ENCODE measurements around the gene PLCB3.

The PLCB3 gene

DNA sequence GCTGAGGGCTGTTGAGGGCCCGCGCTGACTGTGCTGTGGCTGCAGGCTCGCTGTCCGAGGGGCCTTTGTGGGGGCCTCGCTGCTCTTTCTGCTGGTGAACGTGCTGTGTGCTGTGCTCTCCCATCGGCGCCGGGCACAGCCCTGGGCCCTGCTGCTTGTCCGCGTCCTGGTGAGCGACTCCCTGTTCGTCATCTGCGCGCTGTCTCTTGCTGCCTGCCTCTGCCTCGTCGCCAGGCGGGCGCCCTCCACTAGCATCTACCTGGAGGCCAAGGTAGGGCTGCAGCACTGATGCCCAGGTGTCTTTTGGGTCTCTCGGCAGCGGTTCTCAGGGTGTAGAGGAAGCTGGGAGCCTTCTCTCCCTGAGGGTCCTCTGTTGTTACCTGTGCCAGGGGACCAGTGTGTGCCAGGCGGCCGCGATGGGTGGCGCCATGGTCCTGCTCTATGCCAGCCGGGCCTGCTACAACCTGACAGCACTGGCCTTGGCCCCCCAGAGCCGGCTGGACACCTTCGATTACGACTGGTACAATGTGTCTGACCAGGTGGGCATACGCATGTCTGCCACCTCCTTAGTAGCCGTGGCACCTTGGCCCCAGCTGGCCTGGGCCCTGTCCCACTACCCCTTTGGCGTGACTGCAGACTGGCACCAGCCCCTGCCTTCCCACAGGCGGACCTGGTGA, 36.5 kb downstream of the PLCB3 start:
- no peak for DNase-seq (ENCODE audit: low read depth)

DNA sequence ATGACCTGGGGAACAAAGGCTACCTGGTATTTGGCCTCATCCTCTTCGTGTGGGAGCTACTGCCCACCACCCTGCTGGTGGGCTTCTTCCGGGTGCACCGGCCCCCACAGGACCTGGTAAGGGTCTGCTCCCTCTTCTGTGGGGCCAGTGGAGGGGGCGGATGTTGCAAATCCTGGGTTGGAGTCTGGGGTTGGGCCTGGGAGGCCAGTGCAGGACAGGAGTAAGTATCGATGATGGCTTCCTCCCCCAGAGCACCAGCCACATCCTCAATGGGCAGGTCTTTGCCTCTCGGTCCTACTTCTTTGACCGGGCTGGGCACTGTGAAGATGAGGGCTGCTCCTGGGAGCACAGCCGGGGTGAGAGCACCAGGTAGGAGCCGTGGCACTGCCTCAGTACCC, 37.0 kb downstream of the PLCB3 start:
- DNase-seq (ENCODE audit: low read depth), result no peak

DNA sequence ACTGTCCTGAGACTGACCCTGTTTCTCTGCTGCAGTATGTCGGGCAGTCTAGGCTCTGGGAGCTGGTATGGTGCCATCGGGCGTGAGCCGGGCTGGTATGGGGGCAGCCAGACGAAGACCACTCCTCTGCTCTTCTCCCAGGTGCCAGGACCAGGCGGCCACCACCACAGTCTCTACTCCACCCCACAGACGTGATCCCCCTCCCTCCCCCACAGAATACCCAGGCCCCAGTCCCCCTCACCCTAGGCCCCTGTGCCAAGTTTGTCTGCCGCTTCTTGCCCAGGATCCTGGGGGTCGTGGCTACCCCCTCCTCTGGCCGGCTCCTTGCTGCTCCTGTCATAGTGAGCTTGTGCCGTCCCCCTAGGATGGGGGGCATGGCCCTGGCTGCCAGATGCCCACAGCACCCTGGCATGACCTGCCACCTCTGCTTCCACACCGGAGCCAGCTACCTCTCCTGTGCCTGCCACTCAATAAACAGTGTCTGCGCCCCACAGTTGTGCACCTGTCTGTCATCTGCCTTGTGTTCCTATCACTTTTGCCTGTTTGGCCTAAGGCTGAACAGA, 37.8 kb downstream of the PLCB3 start:
- DNase-seq (ENCODE audit: low read depth), result no peak

DNA sequence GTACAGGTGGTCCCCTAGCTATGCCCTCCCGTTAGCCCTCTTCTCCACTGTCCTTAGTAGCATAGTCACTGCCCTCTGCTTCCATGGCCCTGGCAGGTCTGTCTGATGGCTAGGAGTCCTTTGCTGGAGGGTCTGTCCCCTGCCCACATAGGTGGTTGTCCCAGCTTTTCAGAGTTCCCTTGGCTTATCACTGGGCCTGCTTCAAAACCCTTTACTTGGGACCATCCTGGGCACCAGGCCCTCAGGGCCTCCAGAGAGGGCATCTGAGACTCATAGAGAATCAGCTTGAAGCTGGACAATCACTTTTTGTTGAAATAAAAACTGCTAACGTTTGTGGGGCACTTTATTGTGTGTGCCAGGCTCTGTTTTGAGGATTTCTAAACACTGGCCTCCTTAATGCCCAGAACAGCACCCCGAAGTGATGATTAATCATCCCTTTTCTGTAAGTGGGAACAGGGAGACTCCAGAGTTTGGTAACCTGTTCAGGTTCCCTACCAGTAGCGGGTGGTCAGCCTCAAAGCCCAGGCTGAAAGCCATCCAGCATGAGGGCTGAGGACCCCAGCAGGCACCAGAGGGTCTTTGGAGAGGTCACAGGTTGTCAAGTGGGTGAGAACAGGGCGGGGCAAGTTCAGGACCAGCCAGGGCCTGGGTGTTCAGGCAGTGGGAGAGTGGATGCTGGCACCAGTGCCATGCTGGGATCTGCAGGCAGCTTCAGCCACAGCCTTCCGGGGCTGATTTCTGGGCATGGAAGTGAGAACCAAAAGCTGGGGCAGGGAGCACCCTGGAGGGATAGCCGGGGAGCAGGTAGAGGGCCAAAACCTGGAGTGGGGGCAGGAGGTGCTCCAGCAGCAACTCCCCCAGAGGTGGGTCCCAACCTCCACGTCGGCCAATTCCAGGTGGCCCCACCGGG, 39.3 kb downstream of the PLCB3 start:
- DNase-seq (ENCODE audit: low read depth), result no peak

DNA sequence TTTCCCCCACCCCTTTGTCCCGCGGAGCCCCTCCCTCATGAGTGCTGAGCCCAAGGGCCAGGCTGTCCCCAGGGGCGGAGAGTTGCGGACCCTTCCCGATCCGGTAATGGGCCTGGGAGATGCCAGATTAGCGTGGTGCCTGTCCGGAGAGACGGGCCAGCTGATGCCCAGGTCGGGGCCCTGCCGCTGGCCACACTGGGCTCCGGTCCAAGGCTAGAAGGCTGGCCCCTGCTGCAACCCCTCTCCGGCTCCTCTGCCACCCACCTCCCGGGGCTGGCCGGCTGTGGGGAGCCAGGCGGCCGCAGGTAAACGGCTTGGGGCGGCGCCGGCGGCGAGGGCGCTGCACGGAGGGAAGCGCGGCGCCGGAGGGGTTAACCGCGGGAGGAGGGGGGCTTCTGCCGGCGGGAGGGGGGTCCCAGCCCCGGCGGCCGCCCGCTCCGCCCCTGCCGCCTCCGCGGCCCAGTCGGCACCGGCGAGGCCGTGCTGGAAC, 40.0 kb downstream of the PLCB3 start, which contains the start of gene KCNK4:
Gene KCNK4, plus strand, starts transcription at position 41 of the 490 bp plus-strand sequence. CDS start 1,717 bp downstream, outside the sequence.
- no peak for DNase-seq (ENCODE audit: low read depth)

DNA sequence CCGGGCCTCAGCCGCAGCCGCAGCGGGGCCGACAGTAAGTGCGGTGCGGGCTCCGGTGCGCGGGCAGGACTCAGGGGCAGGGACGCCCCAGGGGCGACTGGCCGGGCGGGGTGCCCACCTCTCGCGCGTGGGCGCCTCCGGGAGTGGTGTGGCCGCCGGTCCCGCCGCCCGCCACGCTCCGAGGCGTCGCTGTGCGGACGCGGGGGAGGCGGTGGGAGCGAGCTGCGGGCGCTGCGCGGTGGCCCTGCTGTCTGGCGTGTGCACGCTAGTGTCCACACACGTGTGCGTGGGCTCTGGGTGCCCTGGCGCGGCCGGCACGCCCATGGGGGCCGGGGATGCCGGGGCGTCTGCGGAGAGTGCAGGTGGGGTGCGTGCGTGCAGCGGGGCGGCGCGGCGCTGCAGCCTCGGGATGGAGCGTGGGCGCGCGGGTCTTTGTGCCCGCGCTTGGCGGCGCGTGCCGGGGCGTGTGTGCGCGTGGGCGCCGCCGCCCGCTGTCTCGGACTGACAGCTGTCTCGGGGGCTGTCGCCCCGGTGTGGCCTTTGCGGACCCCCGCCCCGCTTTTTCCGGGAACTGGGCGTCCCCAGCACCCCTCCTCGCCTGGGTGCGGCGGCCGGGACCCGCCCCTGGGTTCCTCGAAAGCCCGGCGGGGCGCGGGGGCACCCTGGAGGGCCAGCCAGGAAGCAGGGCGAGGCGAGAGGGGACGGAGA, 40.6 kb downstream of the PLCB3 start:
- no peak for DNase-seq (ENCODE audit: low read depth)

DNA sequence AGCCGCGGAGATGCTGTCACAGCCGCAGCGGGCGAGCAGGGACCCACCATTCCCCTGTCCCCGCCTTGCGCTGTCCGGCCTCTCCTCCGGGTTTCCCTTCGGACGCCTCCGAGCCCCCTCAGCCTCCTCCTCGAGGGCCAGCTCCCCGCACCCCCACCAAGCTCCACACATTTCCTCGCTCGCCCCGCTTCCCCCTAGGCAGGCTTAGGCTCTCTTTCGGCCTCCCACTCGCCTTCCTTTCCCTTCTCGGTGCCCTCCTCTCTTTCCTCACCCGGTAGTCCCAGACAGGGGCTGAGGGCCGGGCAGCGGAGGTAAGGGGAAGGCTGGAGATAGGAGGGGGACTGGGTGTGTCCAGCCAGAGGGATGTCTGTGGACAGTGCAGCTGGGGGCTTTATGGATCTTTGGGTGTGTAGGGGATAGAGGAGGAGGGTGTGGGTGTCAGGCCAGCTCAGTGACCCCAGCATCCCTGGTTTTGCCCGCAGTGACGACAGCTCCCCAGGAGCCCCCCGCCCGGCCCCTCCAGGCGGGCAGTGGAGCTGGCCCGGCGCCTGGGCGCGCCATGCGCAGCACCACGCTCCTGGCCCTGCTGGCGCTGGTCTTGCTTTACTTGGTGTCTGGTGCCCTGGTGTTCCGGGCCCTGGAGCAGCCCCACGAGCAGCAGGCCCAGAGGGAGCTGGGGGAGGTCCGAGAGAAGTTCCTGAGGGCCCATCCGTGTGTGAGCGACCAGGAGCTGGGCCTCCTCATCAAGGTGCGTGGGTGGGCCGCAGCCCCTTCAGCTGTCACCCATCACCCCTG, 41.3 kb downstream of the PLCB3 start:
- DNase-seq (ENCODE audit: low read depth), result no peak

DNA sequence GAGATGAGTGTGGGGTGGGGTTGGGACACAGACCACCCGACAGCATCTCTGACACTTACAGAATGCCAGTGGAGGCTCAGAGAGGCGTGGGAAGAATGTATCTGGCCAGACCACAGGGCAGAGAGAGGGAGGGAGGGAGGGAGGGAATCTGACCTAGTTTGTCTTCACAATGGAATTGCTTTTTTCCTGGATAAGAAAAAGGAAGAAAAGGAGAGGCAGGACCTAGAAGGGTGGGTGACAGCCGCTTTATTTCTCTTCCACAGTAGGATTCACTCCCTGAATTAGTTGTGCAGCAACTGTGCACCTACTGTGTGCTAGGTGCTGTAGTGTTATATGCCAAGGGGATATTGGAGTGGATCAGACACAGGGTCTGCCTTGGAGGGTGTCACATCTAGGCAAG, 43.4 kb downstream of the PLCB3 start:
- no peak for DNase-seq (ENCODE audit: low read depth)

DNA sequence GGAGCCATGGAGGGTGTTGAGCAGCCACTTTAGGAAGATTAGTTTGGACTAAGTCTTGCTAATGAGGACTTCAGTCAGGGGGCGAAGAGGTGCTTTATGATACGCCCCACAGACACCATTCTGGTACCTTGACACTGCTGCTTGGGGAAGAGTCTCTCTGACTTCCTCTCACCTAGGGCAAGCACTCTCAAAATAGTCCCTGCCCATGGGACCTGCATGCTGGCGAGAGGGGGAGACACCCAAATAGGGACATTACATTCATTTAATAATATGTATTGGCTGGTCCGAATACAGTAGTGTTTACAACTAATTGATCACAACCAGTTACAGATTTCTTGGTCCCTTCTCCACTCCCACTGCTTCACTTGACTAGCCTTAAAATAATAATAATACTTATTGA, 44.4 kb downstream of the PLCB3 start:
- no peak for DNase-seq (ENCODE audit: low read depth)

DNA sequence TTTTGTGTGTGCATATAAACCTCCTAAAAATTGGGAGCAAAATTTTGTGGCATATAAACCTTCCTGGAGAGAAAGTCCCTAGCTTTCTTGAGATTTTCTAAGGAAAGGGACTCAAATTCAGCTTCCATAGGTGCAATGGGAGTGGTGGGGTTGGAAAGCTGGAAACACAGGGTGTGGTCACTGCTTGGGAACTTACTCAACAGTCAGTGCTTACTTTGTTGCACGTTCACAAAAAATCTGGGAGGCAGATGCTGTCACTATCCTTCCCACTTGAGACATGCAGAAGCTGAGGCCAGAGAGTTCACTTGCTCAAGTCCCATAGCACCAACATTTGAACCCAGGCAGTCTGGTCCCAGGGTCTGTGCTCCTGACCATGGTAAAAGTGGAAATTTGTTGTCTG, 44.9 kb downstream of the PLCB3 start:
- no peak for DNase-seq (ENCODE audit: low read depth)

DNA sequence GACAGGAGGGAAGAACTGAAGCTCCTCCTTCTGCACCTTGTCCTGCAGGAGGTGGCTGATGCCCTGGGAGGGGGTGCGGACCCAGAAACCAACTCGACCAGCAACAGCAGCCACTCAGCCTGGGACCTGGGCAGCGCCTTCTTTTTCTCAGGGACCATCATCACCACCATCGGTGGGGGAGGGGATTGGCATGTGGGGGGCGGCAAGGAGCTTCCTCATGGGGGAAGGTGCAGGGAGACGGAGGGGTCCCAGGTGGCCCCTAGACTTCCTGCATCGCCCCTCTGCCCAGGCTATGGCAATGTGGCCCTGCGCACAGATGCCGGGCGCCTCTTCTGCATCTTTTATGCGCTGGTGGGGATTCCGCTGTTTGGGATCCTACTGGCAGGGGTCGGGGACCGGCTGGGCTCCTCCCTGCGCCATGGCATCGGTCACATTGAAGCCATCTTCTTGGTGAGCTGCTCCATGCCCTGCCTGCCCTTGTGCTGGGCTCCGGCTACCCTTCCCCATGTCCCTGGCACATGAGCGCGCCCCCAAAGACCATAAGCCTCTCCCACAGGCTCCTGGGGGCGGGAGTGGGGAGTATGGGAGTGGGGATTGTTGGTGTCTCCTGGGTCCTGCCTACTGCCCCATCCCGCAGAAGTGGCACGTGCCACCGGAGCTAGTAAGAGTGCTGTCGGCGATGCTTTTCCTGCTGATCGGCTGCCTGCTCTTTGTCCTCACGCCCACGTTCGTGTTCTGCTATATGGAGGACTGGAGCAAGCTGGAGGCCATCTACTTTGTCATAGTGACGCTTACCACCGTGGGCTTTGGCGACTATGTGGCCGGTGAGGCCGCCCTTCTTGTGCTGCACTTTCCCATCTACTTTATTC, 45.7 kb downstream of the PLCB3 start:
- DNase-seq (ENCODE audit: low read depth), result no peak

DNA sequence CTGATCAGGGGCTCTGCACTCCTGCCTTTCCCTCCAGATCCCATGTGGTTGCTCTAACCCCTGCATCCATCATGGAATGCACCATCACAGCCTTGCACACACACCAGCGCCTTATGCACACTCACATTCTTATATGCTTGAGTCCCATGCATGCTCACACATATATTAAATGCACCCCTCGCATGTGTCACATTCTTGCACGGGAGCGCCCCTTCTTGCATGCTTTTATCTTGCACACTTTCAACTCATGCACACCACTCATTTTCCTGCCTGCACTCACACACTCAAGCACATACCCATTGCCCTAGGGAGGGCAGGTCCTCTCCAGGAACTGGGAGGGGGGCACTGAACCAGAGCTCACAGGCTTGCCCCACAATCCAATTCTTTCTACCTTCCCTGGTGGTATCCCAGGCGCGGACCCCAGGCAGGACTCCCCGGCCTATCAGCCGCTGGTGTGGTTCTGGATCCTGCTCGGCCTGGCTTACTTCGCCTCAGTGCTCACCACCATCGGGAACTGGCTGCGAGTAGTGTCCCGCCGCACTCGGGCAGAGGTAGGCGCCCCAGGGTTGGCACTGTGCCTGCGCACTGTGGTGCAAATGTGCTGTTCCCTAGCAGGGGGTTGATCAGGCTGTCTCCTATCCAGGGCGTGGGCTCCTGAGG, 46.5 kb downstream of the PLCB3 start:
- DNase-seq (ENCODE audit: low read depth), result no peak

DNA sequence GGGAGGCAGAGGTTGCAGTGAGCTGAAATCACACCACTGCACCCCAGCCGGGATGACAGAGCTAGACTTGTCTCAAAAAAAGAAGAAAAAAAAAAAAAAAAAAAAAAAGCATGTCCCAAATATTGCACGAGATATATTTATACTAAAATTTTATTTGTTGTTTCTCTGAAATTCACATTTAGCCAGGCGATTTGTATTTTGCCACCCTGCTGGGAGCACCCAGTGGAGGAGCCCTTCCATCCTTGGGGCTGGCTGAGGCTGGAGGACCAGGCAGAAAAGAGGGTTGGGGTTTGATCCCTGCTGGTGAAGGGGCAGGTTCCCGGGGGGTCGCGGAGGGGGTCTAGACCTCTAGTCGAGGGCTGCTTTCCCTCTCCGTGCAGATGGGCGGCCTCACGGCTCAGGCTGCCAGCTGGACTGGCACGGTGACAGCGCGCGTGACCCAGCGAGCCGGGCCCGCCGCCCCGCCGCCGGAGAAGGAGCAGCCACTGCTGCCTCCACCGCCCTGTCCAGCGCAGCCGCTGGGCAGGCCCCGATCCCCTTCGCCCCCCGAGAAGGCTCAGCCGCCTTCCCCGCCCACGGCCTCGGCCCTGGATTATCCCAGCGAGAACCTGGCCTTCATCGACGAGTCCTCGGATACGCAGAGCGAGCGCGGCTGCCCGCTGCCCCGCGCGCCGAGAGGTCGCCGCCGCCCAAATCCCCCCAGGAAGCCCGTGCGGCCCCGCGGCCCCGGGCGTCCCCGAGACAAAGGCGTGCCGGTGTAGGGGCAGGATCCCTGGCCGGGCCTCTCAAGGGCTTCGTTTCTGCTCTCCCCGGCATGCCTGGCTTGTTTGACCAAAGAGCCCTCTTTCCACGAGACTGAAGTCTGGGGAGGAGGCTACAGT, 47.9 kb downstream of the PLCB3 start:
- DNase-seq (ENCODE audit: low read depth), result no peak

DNA sequence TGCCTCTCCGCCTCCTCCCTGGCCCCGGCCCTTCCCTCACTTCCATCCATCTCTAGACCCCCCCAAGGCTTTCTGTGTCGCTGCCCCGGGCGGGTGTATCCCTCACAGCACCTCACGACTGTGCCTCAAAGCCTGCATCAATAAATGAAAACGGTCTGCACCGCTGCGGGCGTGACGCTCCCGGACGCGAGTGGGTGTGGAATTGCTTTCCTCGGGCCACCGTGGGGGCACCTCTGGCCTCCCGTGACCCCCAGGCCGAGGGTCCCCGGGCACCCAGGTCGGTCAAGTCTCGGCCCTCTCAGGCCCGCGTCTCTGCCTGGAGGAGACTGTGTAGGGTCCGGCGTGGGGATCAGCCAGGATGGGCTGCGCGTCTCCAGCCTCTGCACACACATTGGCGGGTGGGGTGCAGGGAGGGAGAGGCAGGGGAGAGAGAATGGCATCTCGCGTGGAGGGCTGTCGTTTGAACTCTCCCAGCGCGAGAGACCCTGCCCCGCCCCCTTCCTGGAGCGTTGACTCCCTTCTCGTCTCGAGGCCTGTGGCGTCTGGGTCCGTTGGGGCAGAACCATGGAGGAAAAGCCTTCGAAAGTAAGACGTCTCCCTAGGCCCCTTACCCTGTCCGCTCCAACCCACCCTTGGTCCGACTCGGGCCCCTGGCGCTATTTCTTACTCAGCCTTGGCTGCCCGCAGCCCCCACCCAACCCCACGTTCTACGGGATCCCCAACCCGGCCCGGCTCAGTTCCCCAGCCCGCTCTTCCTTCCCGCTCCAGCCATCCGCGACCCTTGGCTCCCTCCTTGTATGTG, 48.7 kb downstream of the PLCB3 start, which contains the start of gene CATSPERZ:
Gene CATSPERZ, plus strand, starts transcription at position 512 of the 802 bp plus-strand sequence. Its CDS starts 53 bp downstream, at position 565.
- no peak for DNase-seq (ENCODE audit: low read depth)

DNA sequence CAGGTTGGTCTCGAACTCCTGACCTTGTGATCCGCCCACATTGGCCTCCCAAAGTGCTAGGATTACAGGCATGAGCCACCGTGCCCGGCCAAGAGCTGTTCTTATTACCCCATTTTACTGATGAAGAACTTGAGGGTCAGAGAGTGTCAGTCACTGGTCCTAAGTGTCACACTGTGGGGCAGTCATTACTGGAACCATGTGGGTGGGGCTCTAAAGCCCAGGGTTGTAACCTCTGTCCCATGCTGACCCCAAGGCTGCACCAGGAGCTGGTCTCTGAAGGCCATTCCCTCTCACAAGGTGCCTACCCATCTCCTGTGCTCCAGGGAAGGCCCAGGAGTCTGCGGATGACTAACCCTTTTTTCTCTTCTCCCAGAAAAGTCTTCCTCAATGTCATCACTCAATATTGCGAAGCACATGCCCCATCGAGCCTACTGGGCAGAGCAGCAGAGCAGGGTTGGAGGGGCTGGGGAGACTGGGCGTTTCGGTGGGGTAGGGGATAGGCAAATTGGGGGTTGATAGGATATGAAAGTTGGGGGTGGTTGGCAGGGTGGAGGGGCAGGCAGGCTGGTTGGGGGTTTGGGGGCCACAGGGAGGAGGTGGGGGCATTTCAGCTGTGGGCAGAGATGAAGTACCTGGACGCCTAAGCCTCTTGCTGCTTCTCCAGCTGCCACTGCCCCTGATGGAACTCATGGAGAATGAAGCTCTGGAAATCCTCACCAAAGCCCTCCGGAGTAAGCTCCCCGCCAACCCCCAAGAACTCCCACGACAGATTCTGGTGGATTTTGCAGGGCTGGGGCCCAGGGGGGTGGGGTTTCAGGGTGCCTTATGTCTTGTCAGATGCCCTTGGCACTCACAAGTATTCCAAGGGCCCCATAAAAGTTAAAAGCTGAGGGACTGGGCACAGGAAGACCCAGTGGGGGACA, 52.0 kb downstream of the PLCB3 start:
- no peak for DNase-seq (ENCODE audit: low read depth)

DNA sequence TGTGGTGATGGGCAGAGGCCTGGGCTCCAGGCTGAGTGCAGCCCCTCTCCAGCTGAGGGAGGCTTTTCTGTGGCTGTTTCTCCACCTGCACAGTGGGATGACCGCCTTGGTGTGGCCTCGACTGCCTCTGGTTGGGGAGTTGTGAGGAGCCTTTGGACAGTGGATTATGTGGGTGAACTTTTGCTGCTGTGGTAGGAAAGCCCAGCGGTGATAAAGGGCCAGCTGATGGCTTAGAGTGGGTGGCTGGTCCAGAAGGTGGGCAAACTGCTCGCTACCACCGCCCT, 52.6 kb downstream of the PLCB3 start:
- DNase-seq (ENCODE audit: low read depth), result no peak

Measured in HS-27A (cell line).